GM12878 (cell line): Measurements from ENCODE around the gene PRKX.

Source experiments
- ASH2L ChIP-seq: fragments of 300-600, 200-600 bp; sonication (generic); IDR thresholded peaks from 2 replicates; pipeline ENCODE4 v1.6.1; 2017; ENCODE audit warnings: low read depth, mild to moderate bottlenecking, borderline replicate concordance
- BRCA1 ChIP-seq: IDR thresholded peaks from 2 replicates; pipeline ENCODE4 v1.6.1; 2011; ENCODE audit warnings: low read depth, low read length, improper control_type of control experiment
- CTCF ChIP-seq, 3 experiments: IDR thresholded peaks in 2 of 3; conservative IDR thresholded peaks in 1 of 3; 2 replicates each; pipeline ENCODE4 v1.5.1; 2011; ENCODE audit warnings: low read depth in 3 of 3, low read length in 3 of 3, mild to moderate bottlenecking in 3 of 3, control low read depth in 2 of 3, moderate library complexity in 2 of 3, inconsistent platforms in 1 of 3, mixed read lengths in 1 of 3; ENCODE audit not compliant: control insufficient read depth in 2 of 3, insufficient read depth in 1 of 3; ENCODE audit errors: extremely low read depth in 1 of 3
- POLR2AphosphoS5 ChIP-seq: IDR thresholded peaks from 2 replicates; pipeline ENCODE4 v1.6.1; 2011; ENCODE audit warnings: mild to moderate bottlenecking, low read length, inconsistent platforms
- RBBP5 ChIP-seq: fragments of 200-600 bp; sonication (generic); conservative IDR thresholded peaks from 2 replicates; pipeline ENCODE4 v1.6.1; 2016

DNA sequence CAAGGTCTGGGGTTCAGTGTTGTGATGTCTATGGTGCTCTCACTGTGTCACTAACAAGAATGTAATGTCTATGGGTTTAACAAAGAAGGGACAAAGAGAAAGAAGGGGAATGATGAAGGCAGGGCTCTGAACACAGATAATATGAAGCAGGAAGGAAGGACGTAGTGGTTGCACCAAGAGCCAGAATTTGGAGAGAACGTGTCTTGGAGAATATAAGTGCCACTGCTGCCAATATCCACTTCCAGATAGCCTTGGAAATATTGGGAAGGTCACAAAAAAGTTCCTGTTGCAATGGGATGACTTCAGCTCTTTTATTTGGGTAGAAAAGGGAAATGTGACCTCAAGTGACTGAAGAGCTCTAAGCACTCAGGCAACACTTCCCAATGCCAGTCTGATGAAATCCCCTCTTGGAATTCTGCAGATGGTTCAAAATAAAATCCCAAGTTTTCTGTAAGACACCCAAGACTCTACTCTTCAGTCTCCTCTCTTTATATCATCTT lies 131.8 kb downstream of the PRKX start:
- TF ChIP-seq CTCF (IDR thresholded peaks at IDR 0.05 in 2 of 3, conservative IDR thresholded peaks at IDR 0.05 in 1 of 3; ENCODE audit: control insufficient read depth in 2 of 3, extremely low read depth in 1 of 3, insufficient read depth in 1 of 3, low read depth in 3 of 3, low read length in 3 of 3) (no peak), POLR2AphosphoS5 (no peak), BRCA1 (no peak), ASH2L (no peak), RBBP5 (no peak)
